Mesenchymal stem cell (in vitro differentiated cells and primary cell): ENCODE data around the gene UGT1A7.

Source experiments
- DNase-seq: peaks from one replicate; pipeline ENCODE4 v3.0.0-alpha.2; 2013
- H2AFZ ChIP-seq: one replicate; pipeline ENCODE4 v1.6.1; 2013; ENCODE audit warnings: low read depth, mild to moderate bottlenecking, control low read depth, inconsistent platforms, low read length, moderate library complexity
- H2AK5ac ChIP-seq: 2 replicates; pipeline ENCODE4 v1.6.1; 2013; ENCODE audit warnings: low read length, moderate library complexity, mild to moderate bottlenecking, inconsistent platforms; ENCODE audit not compliant: severe bottlenecking
- H2BK120ac ChIP-seq: one replicate; pipeline ENCODE4 v1.6.1; 2013; ENCODE audit warnings: low read depth, mild to moderate bottlenecking, inconsistent platforms, low read length, moderate library complexity
- H2BK12ac ChIP-seq, 2 experiments: one replicate each; pipeline ENCODE4 v1.6.1; 2013; ENCODE audit warnings: inconsistent platforms in 2 of 2, low read length in 2 of 2, mild to moderate bottlenecking in 2 of 2, moderate library complexity in 2 of 2, control low read depth in 1 of 2
- H2BK15ac ChIP-seq: one replicate; pipeline ENCODE4 v1.6.1; 2013; ENCODE audit warnings: mild to moderate bottlenecking, low read depth, inconsistent platforms; ENCODE audit not compliant: poor library complexity, severe bottlenecking
- H2BK5ac ChIP-seq: 2 replicates; pipeline ENCODE4 v1.6.1; 2013; ENCODE audit warnings: low read depth, mild to moderate bottlenecking, low read length, control low read depth, inconsistent platforms; ENCODE audit not compliant: poor library complexity, severe bottlenecking
- H3K14ac ChIP-seq, 2 experiments: one replicate each; pipeline ENCODE4 v1.6.1; 2013; ENCODE audit warnings: inconsistent platforms in 2 of 2, low read length in 2 of 2, control low read depth in 1 of 2, mild to moderate bottlenecking in 1 of 2, moderate library complexity in 1 of 2
- H3K18ac ChIP-seq, 2 experiments: one replicate each; pipeline ENCODE4 v1.6.1; 2013; ENCODE audit warnings: inconsistent platforms in 2 of 2, low read length in 2 of 2, control low read depth in 1 of 2, low read depth in 1 of 2, mild to moderate bottlenecking in 1 of 2
- H3K23ac ChIP-seq, 2 experiments: one replicate each; pipeline ENCODE4 v1.6.1; 2013; ENCODE audit warnings: inconsistent platforms in 2 of 2, low read length in 2 of 2, mild to moderate bottlenecking in 2 of 2, moderate library complexity in 2 of 2, control low read depth in 1 of 2
- H3K27ac ChIP-seq: 2 replicates; pipeline ENCODE4 v1.5.1; 2013; ENCODE audit warnings: mild to moderate bottlenecking, moderate library complexity, low read length, control low read depth, inconsistent platforms; ENCODE audit not compliant: poor library complexity, severe bottlenecking
- H3K27me3 ChIP-seq, 2 experiments: 2 replicates each; pipeline versions ENCODE4 v1.6.1 to v1.7.0; 2013; ENCODE audit warnings: low read length in 2 of 2, mild to moderate bottlenecking in 2 of 2, moderate library complexity in 2 of 2, control low read depth in 1 of 2, inconsistent platforms in 1 of 2; ENCODE audit not compliant: control insufficient read depth in 1 of 2, insufficient read depth in 1 of 2
- H3K36me3 ChIP-seq, 2 experiments: 2 replicates each; pipeline versions ENCODE4 v1.6.1 to v1.7.0; 2013; ENCODE audit warnings: low read length in 2 of 2, control low read depth in 1 of 2, inconsistent platforms in 1 of 2, low read depth in 1 of 2, mild to moderate bottlenecking in 1 of 2; ENCODE audit not compliant: insufficient read depth in 2 of 2, control insufficient read depth in 1 of 2
- H3K4ac ChIP-seq, 2 experiments: one replicate each; pipeline ENCODE4 v1.6.1; 2013; ENCODE audit warnings: inconsistent platforms in 2 of 2, low read length in 2 of 2, mild to moderate bottlenecking in 2 of 2, moderate library complexity in 2 of 2, control low read depth in 1 of 2, low read depth in 1 of 2
- H3K4me1 ChIP-seq: 2 replicates; pipeline ENCODE4 v1.6.1; 2013; ENCODE audit warnings: low read depth, low read length, control low read depth; ENCODE audit not compliant: control insufficient read depth, insufficient read depth
- H3K4me2 ChIP-seq: 2 replicates; pipeline ENCODE4 v1.6.1; 2013; ENCODE audit warnings: low read length, mild to moderate bottlenecking, inconsistent platforms; ENCODE audit not compliant: poor library complexity, severe bottlenecking
- H3K4me3 ChIP-seq, 2 experiments: 2 replicates each; pipeline versions ENCODE4 v1.5.1 to v1.7.0; 2013; ENCODE audit warnings: low read length in 2 of 2, mild to moderate bottlenecking in 2 of 2, control low read depth in 1 of 2, low read depth in 1 of 2; ENCODE audit not compliant: insufficient read depth in 1 of 2
- H3K79me1 ChIP-seq: replicated peaks from 2 replicates; pipeline ENCODE4 v1.6.1; 2013; ENCODE audit warnings: mild to moderate bottlenecking, control low read depth, low read length, inconsistent platforms; ENCODE audit not compliant: poor library complexity, severe bottlenecking
- H3K9ac ChIP-seq: 2 replicates; pipeline ENCODE4 v1.7.0; 2013; ENCODE audit warnings: mild to moderate bottlenecking, low read length, moderate library complexity
- H3K9me3 ChIP-seq: 2 replicates; pipeline ENCODE4 v1.7.0; 2013; ENCODE audit warnings: mild to moderate bottlenecking, low read length; ENCODE audit not compliant: control insufficient read depth
- H4K8ac ChIP-seq: one replicate; pipeline ENCODE4 v1.6.1; 2013; ENCODE audit warnings: inconsistent platforms, mild to moderate bottlenecking, low read length, moderate library complexity
- H4K91ac ChIP-seq: one replicate; pipeline ENCODE4 v1.6.1; 2013; ENCODE audit warnings: mild to moderate bottlenecking, low read length, inconsistent platforms
- WGBS: methylation state at CpG from one replicate; pipeline ENCODE4 v1.1.7; 2013; ENCODE audit warnings: mixed read lengths; 5-methylcytosine and 5-hydroxymethylcytosine counted together

Gene UGT1A7

GRCh38 chr2:233791883-233792329 is 110.2 kb downstream of the UGT1A7 start:
- Histone ChIP-seq H2AK5ac (no peak overlapping the region), H2AFZ (no peak overlapping the region), H4K91ac (no peak overlapping the region), H3K4me3 (no peak overlapping the region), H3K4ac (no peak overlapping the region), H3K36me3 (no peaks in the 10 kb centered on the region), H2BK120ac (no peak overlapping the region), H3K9ac (no peak overlapping the region), H2BK5ac (no peak overlapping the region), H3K4me1 (peaks cover 1% of the 10 kb centered on the region), H3K23ac (no peak overlapping the region), H3K18ac (no peak overlapping the region), H2BK15ac (no peak overlapping the region), H3K9me3 (no peaks in the 10 kb centered on the region), H3K4me2 (no peak overlapping the region), H2BK12ac (no peak overlapping the region), H3K14ac (no peak overlapping the region), H3K27me3 (peaks cover 12 to 17% of the 10 kb centered on the region in 2 experiments), H3K27ac (no peak overlapping the region), H3K79me1 (no peaks in the 10 kb centered on the region), H4K8ac (no peak overlapping the region)
- 77% methylated on average over 9 of the region's 9 CpGs for WGBS
- no peak for DNase-seq

DNA sequence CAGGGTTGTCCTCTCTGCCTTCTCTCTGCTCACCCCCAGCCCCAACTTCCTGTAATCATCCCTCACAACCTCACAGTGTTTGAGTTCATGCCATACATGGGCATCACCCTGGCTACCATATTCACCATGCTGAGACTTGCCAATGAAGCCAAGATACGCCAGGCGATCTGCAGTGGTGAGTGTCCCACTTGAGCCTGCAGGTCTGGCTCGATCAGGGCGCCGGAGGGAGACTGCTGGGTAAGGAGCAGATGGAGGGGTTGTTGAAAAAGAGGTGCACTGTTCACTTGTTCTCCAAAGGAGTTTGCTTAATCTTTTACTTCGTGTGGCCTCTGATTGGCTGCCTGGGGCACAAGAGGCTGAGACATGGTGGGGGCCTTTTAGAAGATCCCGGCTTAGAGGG is 111.0 kb downstream of the UGT1A7 start:
- H3K4ac ChIP-seq = no peak overlapping the region
- no peaks in the 10 kb centered on the region for H3K36me3 ChIP-seq
- H2AFZ ChIP-seq = no peak overlapping the region
- peaks cover 12 to 17% of the 10 kb centered on the region in 2 experiments for H3K27me3 ChIP-seq
- H3K4me1 ChIP-seq = peaks cover 1% of the 10 kb centered on the region
- H3K9ac ChIP-seq = no peak overlapping the region
- H2BK5ac ChIP-seq = no peak overlapping the region
- no peak overlapping the region for H4K91ac ChIP-seq
- no peak for DNase-seq
- H2BK120ac ChIP-seq = no peak overlapping the region
- WGBS = 83% methylated on average over 7 of the region's 7 CpGs
- no peak overlapping the region for H3K23ac ChIP-seq
- no peak overlapping the region for H3K4me3 ChIP-seq
- H3K9me3 ChIP-seq = no peaks in the 10 kb centered on the region
- H3K79me1 ChIP-seq = no peaks in the 10 kb centered on the region
- H3K14ac ChIP-seq = no peak overlapping the region
- no peak overlapping the region for H2BK15ac ChIP-seq
- H3K18ac ChIP-seq = no peak overlapping the region
- no peak overlapping the region for H3K27ac ChIP-seq
- H2AK5ac ChIP-seq = no peak overlapping the region
- H2BK12ac ChIP-seq = no peak overlapping the region
- no peak overlapping the region for H3K4me2 ChIP-seq
- no peak overlapping the region for H4K8ac ChIP-seq

GRCh38 chr2:233793465-233794127 is 111.9 kb downstream of the UGT1A7 start:
- H3K4me1 ChIP-seq = peaks cover 1% of the 10 kb centered on the region
- H3K4me3 ChIP-seq = no peak overlapping the region
- no peak overlapping the region for H3K9ac ChIP-seq
- H3K18ac ChIP-seq = no peak overlapping the region
- peaks cover 12 to 22% of the 10 kb centered on the region in 2 experiments for H3K27me3 ChIP-seq
- no peak overlapping the region for H2AK5ac ChIP-seq
- DNase-seq = no peak
- H3K4ac ChIP-seq = no peak overlapping the region
- no peaks in the 10 kb centered on the region for H3K79me1 ChIP-seq
- H3K4me2 ChIP-seq = no peak overlapping the region
- H2AFZ ChIP-seq = no peak overlapping the region
- H4K91ac ChIP-seq = no peak overlapping the region
- H3K9me3 ChIP-seq = no peaks in the 10 kb centered on the region
- H3K14ac ChIP-seq = no peak overlapping the region
- H2BK5ac ChIP-seq = no peak overlapping the region
- no peak overlapping the region for H2BK15ac ChIP-seq
- 72% methylated on average over 17 of the region's 18 CpGs for WGBS
- no peak overlapping the region for H2BK120ac ChIP-seq
- no peak overlapping the region for H3K23ac ChIP-seq
- H3K36me3 ChIP-seq = no peaks in the 10 kb centered on the region
- H3K27ac ChIP-seq = no peak overlapping the region
- H2BK12ac ChIP-seq = no peak overlapping the region
- H4K8ac ChIP-seq = no peak overlapping the region

DNA sequence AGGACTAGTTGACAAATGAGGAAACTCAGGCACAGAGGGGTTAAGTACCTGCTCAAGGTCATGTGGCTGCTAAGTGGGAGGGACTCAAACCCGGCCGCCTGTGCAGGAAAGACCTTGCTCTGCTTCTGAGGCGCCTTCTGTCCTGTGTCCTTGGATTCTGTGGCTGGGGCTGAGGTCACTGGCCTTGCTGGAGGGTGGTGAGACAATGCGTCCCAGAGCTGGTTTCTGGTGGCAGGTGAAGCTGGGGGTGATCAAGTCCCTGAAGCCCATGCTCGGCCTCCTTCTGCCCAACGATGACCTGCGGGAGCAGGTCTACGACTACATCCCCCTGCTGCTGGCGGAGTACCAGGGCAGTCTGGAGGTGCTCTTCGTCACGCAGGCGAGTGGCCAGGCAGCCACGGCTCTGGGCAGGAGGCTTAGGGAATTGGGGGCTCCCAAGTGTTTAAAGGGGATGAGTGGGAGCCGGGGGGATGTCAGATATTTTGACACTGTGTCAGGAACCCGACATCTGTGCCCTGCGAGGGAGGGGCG is 112.5 kb downstream of the UGT1A7 start:
- no peak overlapping the region for H3K4ac ChIP-seq
- DNase-seq = no peak
- no peak overlapping the region for H3K23ac ChIP-seq
- no peak overlapping the region for H4K8ac ChIP-seq
- no peak overlapping the region for H2BK15ac ChIP-seq
- H3K14ac ChIP-seq = no peak overlapping the region
- H3K27me3 ChIP-seq = peaks cover 16 to 27% of the 10 kb centered on the region in 2 experiments
- no peak overlapping the region for H2BK120ac ChIP-seq
- no peak overlapping the region for H3K27ac ChIP-seq
- no peak overlapping the region for H2AK5ac ChIP-seq
- no peak overlapping the region for H2BK12ac ChIP-seq
- no peak overlapping the region for H2BK5ac ChIP-seq
- H4K91ac ChIP-seq = no peak overlapping the region
- H3K4me1 ChIP-seq = peaks cover 1% of the 10 kb centered on the region
- H3K4me3 ChIP-seq = no peak overlapping the region
- no peak overlapping the region for H3K9ac ChIP-seq
- whole genome bisulfite sequencing = 82% methylated on average over 17 of the region's 17 CpGs
- no peaks in the 10 kb centered on the region for H3K36me3 ChIP-seq
- no peak overlapping the region for H3K18ac ChIP-seq
- no peaks in the 10 kb centered on the region for H3K9me3 ChIP-seq
- H2AFZ ChIP-seq = no peak overlapping the region
- H3K4me2 ChIP-seq = no peak overlapping the region
- H3K79me1 ChIP-seq = no peaks in the 10 kb centered on the region
